GM19035 (cell line): ENCODE results near the gene MANSC4.
"Not testable (repeated sequence)": the region's sequence is repeated elsewhere in the genome, so short reads cannot be mapped to it uniquely, and the experiment has no call there.

Source experiments
- ATAC-seq: cut with Tn5 transposase; IDR thresholded peaks from one replicate; pipeline ENCODE4 v1.9.1; 2021; ENCODE audit not compliant: unreplicated experiment

The MANSC4 gene

GRCh38 chr12:27756670-27757195 is 23.3 kb downstream of the MANSC4 start:
- no peak for ATAC-seq

GRCh38 chr12:27754795-27755194 is 25.2 kb downstream of the MANSC4 start:
- no peak for ATAC-seq

GRCh38 chr12:27751386-27752047 is 28.5 kb downstream of the MANSC4 start:
- ATAC-seq, result no peak

GRCh38 chr12:27747111-27747820 is 32.8 kb downstream of the MANSC4 start:
- ATAC-seq, result no peak

GRCh38 chr12:27745734-27746133 is 34.3 kb downstream of the MANSC4 start:
- not testable (repeated sequence) for ATAC-seq

- no peak for ATAC-seq
Measured at GRCh38 chr12:27743601-27744000, 36.4 kb downstream of the MANSC4 start.

GRCh38 chr12:27734321-27734720 is 45.7 kb downstream of the MANSC4 start:
- not testable (repeated sequence) for ATAC-seq

- ATAC-seq, result no peak
Measured at GRCh38 chr12:27733791-27734190, 46.2 kb downstream of the MANSC4 start.

GRCh38 chr12:27733052-27733656 is 46.9 kb downstream of the MANSC4 start:
- no peak for ATAC-seq

- no peak for ATAC-seq
Measured at GRCh38 chr12:27732281-27732680, 47.8 kb downstream of the MANSC4 start.

GRCh38 chr12:27730097-27730588 is 49.9 kb downstream of the MANSC4 start:
- no peak for ATAC-seq

GRCh38 chr12:27723212-27723611 is 56.8 kb downstream of the MANSC4 start:
- no peak for ATAC-seq
